GM19035 (cell line): ENCODE results near the gene RNF157.

Experiments
- ATAC-seq: cut with Tn5 transposase; IDR thresholded peaks from one replicate; pipeline ENCODE4 v1.9.1; 2021; ENCODE audit not compliant: unreplicated experiment

Gene RNF157

GRCh38 chr17:76163919-76164318, 76.4 kb downstream of the RNF157 start:
- ATAC-seq, result no peak

GRCh38 chr17:76161619-76162266, 78.5 kb downstream of the RNF157 start:
- no peak for ATAC-seq

- no peak for ATAC-seq
Measured at GRCh38 chr17:76160896-76161528, 79.3 kb downstream of the RNF157 start.

- ATAC-seq, result no peak
Measured at GRCh38 chr17:76159157-76159556, 81.1 kb downstream of the RNF157 start.

GRCh38 chr17:76157759-76158158, 82.5 kb downstream of the RNF157 start:
- ATAC-seq, result no peak

GRCh38 chr17:76156662-76156991, 83.7 kb downstream of the RNF157 start:
- no peak for ATAC-seq

- ATAC-seq, result no peak
Measured at GRCh38 chr17:76155988-76156661, 84.2 kb downstream of the RNF157 start.

GRCh38 chr17:76154936-76155845, 85.1 kb downstream of the RNF157 start:
- ATAC-seq, result no peak

- no peak for ATAC-seq
Measured at GRCh38 chr17:76154292-76154691, 86.0 kb downstream of the RNF157 start.

- no peak for ATAC-seq
Measured at GRCh38 chr17:76153640-76154039, 86.7 kb downstream of the RNF157 start.

- ATAC-seq, result no peak
Measured at GRCh38 chr17:76153202-76153601, 87.1 kb downstream of the RNF157 start.

- ATAC-seq, result no peak
Measured at GRCh38 chr17:76152591-76152990, 87.7 kb downstream of the RNF157 start.

- no peak for ATAC-seq
Measured at GRCh38 chr17:76151896-76152454, 88.3 kb downstream of the RNF157 start.

- no peak for ATAC-seq
Measured at GRCh38 chr17:76150712-76151622, 89.3 kb downstream of the RNF157 start.

- ATAC-seq, result no peak
Measured at GRCh38 chr17:76149214-76149613, 91.1 kb downstream of the RNF157 start.

- ATAC-seq, result no peak
Measured at GRCh38 chr17:76148015-76148326, 92.3 kb downstream of the RNF157 start.

- no peak for ATAC-seq
Measured at GRCh38 chr17:76147211-76148014, 92.9 kb downstream of the RNF157 start.

GRCh38 chr17:76146053-76146851, 94.0 kb downstream of the RNF157 start:
- ATAC-seq, result no peak
